ENCODE measurements around the gene LRRC10.

DNA sequence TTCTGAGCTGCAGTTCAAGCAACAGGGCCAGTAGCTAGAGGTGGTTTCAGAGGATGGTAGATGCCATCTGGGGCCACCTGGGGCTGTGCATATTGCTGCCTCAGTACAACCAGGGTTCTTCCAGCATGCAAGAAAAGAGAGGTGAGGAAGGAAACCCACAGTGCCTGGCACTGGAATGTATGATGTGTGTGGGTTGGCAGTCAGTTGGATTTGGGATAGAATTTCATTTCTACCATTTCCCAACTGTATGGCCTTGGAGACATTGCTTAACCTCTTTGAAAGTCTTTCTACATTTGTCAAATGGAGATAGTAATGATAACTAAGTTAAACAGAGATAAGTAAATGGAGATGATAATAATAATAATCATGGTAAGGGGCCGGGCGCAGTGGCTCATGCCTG is 10.2 kb upstream of the LRRC10 start:
- TF ChIP-seq GLI4 (tag by site-specific recombination; IDR thresholded peaks at IDR 0.05) (no peak), ZFP3 (tag by site-specific recombination; IDR thresholded peaks at IDR 0.05; ENCODE audit: low read depth) (no peak), ZNF660 (tag by site-specific recombination; IDR thresholded peaks at IDR 0.05) (no peak), MYNN (tag by site-specific recombination; IDR thresholded peaks at IDR 0.05; ENCODE audit: borderline replicate concordance) (no peak)
- TF ChIP-seq, protein P1, sequence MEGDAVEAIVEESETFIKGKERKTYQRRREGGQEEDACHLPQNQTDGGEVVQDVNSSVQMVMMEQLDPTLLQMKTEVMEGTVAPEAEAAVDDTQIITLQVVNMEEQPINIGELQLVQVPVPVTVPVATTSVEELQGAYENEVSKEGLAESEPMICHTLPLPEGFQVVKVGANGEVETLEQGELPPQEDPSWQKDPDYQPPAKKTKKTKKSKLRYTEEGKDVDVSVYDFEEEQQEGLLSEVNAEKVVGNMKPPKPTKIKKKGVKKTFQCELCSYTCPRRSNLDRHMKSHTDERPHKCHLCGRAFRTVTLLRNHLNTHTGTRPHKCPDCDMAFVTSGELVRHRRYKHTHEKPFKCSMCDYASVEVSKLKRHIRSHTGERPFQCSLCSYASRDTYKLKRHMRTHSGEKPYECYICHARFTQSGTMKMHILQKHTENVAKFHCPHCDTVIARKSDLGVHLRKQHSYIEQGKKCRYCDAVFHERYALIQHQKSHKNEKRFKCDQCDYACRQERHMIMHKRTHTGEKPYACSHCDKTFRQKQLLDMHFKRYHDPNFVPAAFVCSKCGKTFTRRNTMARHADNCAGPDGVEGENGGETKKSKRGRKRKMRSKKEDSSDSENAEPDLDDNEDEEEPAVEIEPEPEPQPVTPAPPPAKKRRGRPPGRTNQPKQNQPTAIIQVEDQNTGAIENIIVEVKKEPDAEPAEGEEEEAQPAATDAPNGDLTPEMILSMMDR (tag by site-specific recombination; IDR thresholded peaks at IDR 0.05) = no peak
